Subcutaneous abdominal adipose tissue (tissue), 5 donors: ENCODE data around the gene LARP6.
"Not testable (repeated sequence)": the region's sequence is repeated elsewhere in the genome, so short reads cannot be mapped to it uniquely, and the experiment has no call there.

Source experiments
- H3K27ac ChIP-seq: one replicate; pipeline ENCODE4 v1.7.0; 2013; ENCODE audit warnings: low read depth, mild to moderate bottlenecking, inconsistent platforms, low read length, moderate library complexity
- H3K27me3 ChIP-seq, 5 donors: one replicate each; pipeline ENCODE4 v1.7.0; 2013; ENCODE audit warnings: low read length in 5 of 5, inconsistent platforms in 1 of 5; ENCODE audit not compliant: control insufficient read depth in 5 of 5, insufficient read depth in 4 of 5
- H3K36me3 ChIP-seq, 5 donors: one replicate each; pipeline ENCODE4 v1.7.0; 2013; ENCODE audit warnings: low read length in 5 of 5; ENCODE audit not compliant: control insufficient read depth in 5 of 5, insufficient read depth in 5 of 5
- H3K4me1 ChIP-seq, 5 donors: one replicate each; pipeline ENCODE4 v1.7.0; 2013; ENCODE audit warnings: low read length in 5 of 5, mild to moderate bottlenecking in 3 of 5, moderate library complexity in 1 of 5; ENCODE audit not compliant: control insufficient read depth in 5 of 5, insufficient read depth in 5 of 5
- H3K4me3 ChIP-seq, 5 donors: one replicate each; pipeline ENCODE4 v1.7.0; 2013; ENCODE audit warnings: low read length in 5 of 5, low read depth in 1 of 5
- H3K9ac ChIP-seq, 5 donors: one replicate each; pipeline ENCODE4 v1.7.0; 2013; ENCODE audit warnings: low read length in 5 of 5, mild to moderate bottlenecking in 4 of 5, moderate library complexity in 3 of 5
- H3K9me3 ChIP-seq, 5 donors: one replicate each; pipeline ENCODE4 v1.7.0; 2013; ENCODE audit warnings: low read length in 5 of 5; ENCODE audit not compliant: control insufficient read depth in 5 of 5
- donor health status: healthy.
- donor health status: healthy.
- donor health status: healthy.
- donor health status: healthy.
- donor health status: healthy.

The LARP6 gene

DNA sequence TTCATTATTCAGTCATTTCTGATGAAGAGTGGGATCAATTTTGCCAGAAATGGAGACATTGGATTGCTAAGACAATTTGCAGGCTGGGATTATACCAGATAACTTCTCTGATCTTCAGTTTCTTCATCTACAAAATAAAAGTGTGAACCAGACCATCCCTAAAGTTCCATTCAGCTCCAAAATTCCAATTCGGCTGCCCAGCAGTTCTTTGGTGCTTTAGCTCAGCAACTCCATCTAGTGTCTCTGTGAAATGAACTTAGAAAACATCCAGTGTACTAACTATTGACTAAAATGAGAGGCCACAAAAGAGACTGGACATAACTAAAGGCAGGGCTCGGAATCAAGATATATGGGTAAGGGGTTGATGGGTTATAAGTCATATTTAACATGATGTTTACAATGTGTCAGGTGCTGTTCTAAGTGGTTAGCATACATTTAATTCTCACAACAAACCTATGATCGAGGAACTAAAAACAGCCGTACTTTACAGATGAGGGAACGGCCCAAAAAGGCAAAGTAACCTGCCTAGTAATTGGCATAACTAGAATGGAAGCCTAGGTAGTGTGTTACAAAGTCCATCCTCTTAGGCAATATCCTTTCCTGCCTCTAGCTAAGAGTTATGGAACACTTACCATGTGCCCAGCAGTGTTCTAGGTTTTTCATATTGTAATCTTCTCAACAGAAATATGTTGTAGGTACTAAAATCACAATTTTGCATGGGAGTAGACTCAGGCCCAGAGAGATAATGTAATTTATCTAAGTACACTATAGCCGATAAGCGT is 21.2 kb upstream of the LARP6 start:
- H3K4me3 ChIP-seq: no peak overlapping the region
- H3K36me3 ChIP-seq: no peaks in the 10 kb centered on the region
- H3K4me1 ChIP-seq: peaks cover 0 to 6% (median 5%) of the 10 kb centered on the region in 5 donors
- H3K9ac ChIP-seq: no peak overlapping the region
- no peaks in the 10 kb centered on the region for H3K9me3 ChIP-seq
- H3K27ac ChIP-seq: no peak overlapping the region
- H3K27me3 ChIP-seq: no peaks in the 10 kb centered on the region

DNA sequence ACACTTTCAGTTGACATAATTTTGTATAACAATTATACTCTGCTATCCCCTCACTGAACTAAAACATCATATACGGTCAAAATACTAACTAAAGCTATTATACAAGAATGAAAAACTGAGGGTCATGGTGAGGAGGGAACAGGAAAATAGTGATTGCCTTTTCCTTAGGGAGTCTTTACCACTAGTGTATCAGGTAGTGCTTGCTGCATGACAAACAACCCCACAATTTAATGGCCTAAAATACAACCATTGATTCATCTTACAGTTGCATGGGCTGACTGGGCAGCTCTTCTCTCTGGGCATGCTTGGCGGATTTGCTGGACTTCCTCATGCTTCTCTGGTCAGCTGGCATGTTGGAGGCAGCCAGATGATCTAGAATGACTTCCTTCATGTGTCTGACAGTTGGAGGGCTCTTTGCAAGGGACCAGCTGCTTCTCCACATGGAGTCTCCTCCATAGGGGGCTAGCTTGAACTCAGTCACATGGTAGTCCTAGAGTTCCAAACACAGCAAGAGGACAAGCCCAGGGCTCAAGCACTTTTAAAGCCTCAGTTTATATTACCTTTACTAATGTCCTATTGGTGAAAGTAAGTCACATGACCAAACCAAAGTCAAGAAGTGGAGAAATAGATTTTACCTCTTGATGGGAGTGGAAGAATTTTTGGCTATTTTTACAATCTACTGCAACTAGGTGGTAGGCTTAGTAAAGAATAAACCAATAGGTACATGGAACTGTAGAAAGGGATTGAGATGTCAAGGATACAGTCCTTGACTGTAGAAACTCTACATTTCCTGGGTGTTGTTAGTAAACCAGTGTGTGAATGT is 19.5 kb upstream of the LARP6 start:
- Histone ChIP-seq H3K4me1 (peaks cover 4 to 21% (median 19%) of the 10 kb centered on the region in 5 donors), H3K27ac (no peak overlapping the region)

DNA sequence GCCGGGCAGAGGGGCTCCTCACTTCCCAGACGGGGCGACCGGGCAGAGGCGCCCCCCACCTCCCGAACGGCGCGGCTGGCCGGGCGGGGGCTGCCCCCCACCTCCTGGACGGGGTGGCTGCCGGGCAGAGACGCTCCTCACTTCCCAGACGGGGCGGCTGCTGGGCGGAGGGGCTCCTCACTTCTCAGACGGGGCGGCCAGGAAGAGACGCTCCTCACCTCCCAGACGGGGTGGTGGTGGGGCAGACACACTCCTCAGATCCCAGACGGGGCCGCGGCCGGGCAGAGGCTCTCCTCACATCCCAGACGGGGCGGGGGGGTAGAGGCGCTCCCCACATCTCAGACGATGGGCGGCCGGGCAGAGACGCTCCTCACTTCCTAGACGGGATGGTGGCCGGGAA is 17.5 kb upstream of the LARP6 start:
- H3K36me3 ChIP-seq, H3K9ac ChIP-seq, H3K9me3 ChIP-seq, H3K27ac ChIP-seq, H3K4me3 ChIP-seq, H3K27me3 ChIP-seq: not testable (repeated sequence)
- peaks cover 6 to 40% (median 34%) of the 10 kb centered on the region in 5 donors for H3K4me1 ChIP-seq

More for the DNA sequence above, 19.5 kb upstream of the LARP6 start:
- H3K9ac ChIP-seq: no peak overlapping the region
- H3K4me3 ChIP-seq: no peak overlapping the region
- no peaks in the 10 kb centered on the region for H3K36me3 ChIP-seq
- H3K9me3 ChIP-seq: no peaks in the 10 kb centered on the region
- H3K27me3 ChIP-seq: no peaks in the 10 kb centered on the region

DNA sequence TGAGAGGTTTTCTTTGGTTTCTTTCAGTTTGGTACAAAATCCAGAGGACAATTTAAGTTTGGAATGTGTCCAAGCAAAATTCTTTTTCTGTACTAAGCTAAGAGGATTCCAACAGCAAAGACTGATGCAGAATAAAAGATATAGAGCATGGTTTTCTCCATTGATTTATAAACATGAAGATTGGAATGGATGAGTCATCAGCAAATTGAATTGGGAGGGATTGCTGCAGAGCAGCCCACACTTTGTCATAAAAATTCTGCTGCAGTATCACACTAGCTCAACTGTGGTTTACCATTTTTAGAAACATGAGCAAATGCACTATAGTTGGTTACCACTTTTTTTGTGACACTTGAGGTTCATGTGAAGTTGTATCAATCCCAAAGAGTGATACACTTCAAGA is 16.1 kb upstream of the LARP6 start:
- Histone ChIP-seq H3K9me3 (no peaks in the 10 kb centered on the region), H3K27ac (no peak overlapping the region)

DNA sequence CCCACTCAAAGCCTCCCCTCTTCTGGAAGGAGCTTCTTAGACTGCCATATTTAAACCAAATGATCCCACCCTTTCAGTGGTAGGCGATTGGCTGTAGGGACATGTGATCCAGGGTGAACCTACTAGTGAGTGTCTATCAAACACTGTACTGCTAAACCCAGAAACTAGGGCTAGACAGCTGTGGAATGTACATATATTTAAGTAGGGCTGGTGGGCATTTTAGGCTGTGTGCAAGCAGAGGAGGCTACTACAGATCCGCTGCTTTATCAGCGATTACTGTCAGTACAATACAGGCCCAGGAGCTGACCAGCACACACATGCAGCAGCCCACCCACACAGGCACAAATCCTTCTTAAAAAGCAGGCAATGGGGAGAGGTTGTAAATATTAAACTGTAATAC is 15.4 kb upstream of the LARP6 start:
- no peak overlapping the region for H3K27ac ChIP-seq
- no peaks in the 10 kb centered on the region for H3K27me3 ChIP-seq
- peaks cover 6 to 41% (median 34%) of the 10 kb centered on the region in 5 donors for H3K4me1 ChIP-seq
- no peaks in the 10 kb centered on the region for H3K9me3 ChIP-seq
- H3K36me3 ChIP-seq: no peaks in the 10 kb centered on the region
- no peak overlapping the region for H3K9ac ChIP-seq
- H3K4me3 ChIP-seq: no peak overlapping the region

More for the DNA sequence above, 16.1 kb upstream of the LARP6 start:
- Histone ChIP-seq H3K4me1 (peaks cover 6 to 41% (median 34%) of the 10 kb centered on the region in 5 donors), H3K9ac (no peak overlapping the region), H3K36me3 (no peaks in the 10 kb centered on the region), H3K27me3 (no peaks in the 10 kb centered on the region), H3K4me3 (no peak overlapping the region)

DNA sequence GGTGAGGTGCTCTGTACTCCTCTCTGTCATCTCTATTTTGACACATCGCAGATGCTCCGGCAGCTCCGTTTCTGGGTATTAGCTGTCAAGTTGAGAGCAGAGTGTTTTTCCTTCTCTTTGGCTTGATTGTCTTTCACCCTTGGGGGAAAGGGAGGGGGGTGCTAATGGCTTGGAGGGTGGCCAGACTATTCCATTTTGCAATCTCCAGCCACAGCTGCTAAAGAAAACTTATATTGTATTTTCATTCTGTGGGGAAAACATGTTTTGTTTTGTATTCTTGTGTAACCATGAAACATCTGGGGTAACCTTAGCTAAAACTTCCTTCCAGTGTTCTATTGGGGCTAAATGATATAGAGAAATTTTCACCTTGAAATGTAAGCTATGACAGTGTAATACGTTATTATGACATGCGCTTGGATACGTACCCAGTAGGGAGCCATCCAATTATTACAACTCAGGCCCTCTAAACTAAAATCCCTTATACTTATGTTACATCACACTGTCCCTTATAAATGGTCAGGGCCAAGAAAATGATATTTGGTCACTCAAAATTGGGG is 14.0 kb upstream of the LARP6 start:
- Histone ChIP-seq H3K9ac (peak overlapping the region in 1 of 5 donors; percentile 9), H3K36me3 (no peaks in the 10 kb centered on the region), H3K27me3 (no peaks in the 10 kb centered on the region), H3K27ac (peak overlapping the region; percentile 69), H3K4me1 (peaks cover 6 to 41% (median 34%) of the 10 kb centered on the region in 5 donors), H3K9me3 (no peaks in the 10 kb centered on the region), H3K4me3 (peak overlapping the region in 1 of 5 donors; percentile 29)

DNA sequence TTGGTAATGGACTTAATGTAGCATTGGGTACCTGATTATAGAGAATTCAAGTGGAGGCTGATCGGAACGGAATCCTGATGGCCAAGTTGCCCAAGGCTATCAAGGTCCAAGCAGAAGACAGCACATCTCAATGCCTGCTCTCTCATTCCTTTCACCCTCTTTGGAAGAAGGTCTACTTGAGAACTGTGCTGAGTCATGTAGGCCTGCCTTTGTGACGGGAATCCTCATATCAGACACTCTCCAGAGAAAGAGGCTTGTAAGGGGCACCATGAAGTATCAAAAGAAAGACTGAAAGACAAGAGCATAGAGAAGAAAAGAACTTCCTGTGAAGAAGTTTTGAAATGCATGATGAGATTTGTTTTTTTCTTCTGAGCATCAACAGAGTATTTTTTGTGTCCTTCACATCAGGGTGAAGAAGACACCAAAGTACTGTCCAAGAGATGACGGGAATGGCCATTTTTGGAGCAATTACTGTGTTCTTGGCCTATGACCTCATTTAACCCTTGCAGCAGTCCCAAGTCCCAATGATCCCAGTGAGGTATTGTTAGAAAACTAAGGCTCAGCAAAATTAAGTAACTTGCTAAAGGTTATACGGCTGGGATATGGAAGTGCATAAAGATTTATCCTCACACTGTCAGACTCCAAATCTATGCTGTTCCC is 13.2 kb upstream of the LARP6 start:
- Histone ChIP-seq H3K4me1 (peaks cover 8 to 41% (median 34%) of the 10 kb centered on the region in 5 donors), H3K27me3 (no peaks in the 10 kb centered on the region), H3K4me3 (peak overlapping the region in 1 of 5 donors; percentile 29), H3K36me3 (no peaks in the 10 kb centered on the region), H3K27ac (peak overlapping the region; percentile 69), H3K9me3 (no peaks in the 10 kb centered on the region), H3K9ac (peak overlapping the region in 1 of 5 donors; percentile 9)

DNA sequence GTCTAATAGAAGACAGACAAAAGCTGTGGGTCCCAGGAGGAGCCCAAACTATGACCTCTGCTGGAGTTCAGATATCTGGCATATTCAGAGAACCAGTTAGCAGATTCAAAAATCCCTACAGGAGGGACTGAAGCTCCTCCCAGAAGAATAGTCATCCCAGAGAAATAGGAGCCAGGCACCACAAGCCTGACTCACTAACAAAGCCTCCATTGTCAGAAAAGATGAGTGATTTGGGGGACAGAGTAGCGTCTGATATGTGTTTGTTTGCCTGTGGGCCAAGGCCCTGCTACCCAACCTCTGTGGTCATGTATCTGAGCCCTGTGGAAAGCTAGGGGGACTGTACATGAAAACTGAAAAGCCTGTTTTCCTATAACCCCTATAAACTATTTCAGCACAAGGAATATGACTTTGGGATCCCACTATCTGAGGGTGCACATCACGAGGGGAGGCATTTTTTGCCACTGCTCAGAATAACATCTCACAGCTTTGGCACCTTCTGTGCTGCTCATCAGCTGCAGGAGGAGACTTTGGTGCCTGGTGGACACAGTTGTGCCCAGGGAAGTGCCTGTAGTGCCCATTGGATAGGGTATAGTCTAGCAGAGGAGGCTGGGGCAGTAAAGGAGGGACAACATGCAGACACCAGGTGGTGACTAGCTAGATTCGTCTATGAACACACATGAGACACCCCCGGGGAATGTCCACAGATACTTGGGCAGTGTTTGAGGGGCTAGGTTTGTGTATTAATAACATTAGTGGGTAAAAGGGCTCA is 9.7 kb upstream of the LARP6 start:
- Histone ChIP-seq H3K9ac (no peak overlapping the region), H3K4me3 (no peak overlapping the region), H3K27me3 (no peaks in the 10 kb centered on the region), H3K36me3 (no peaks in the 10 kb centered on the region), H3K4me1 (peaks cover 4 to 31% (median 20%) of the 10 kb centered on the region in 5 donors), H3K27ac (peak overlapping the region; percentile 32), H3K9me3 (no peaks in the 10 kb centered on the region)

DNA sequence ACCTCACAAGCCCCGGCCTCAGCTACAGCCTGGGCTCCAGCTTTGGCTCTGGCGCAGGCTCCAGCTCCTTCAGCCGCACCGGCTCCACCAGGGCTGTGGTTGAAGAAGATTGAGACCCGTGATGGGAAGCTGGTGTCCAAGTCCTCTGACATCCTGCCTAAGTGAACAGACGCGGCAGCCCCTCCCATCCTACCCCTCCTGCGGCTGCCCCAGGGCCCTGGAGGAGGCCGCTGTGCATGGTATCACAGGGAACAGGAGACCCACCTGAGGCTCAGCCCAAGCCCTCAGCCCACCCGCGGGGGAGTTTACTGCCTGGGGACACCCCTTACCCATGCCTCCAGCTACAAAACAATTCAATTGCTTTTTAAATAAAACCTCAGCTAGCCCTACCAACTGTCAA is 6.0 kb upstream of the LARP6 start:
- H3K9me3 ChIP-seq: no peaks in the 10 kb centered on the region
- no peaks in the 10 kb centered on the region for H3K36me3 ChIP-seq
- no peak overlapping the region for H3K4me3 ChIP-seq
- peaks cover 3 to 34% (median 28%) of the 10 kb centered on the region in 5 donors for H3K4me1 ChIP-seq
- H3K27me3 ChIP-seq: no peaks in the 10 kb centered on the region
- no peak overlapping the region for H3K27ac ChIP-seq
- no peak overlapping the region for H3K9ac ChIP-seq
